Superior temporal gyrus (tissue), 1 donor: ENCODE results near the gene HSPA12A.
"Not testable (repeated sequence)": the region's sequence is repeated elsewhere in the genome, so short reads cannot be mapped to it uniquely, and the experiment has no call there.

Source experiments
- DNase-seq: peaks from one replicate; pipeline ENCODE4 v3.0.0-alpha.2; 2016; ENCODE audit errors: extremely low spot score

The HSPA12A gene

DNA sequence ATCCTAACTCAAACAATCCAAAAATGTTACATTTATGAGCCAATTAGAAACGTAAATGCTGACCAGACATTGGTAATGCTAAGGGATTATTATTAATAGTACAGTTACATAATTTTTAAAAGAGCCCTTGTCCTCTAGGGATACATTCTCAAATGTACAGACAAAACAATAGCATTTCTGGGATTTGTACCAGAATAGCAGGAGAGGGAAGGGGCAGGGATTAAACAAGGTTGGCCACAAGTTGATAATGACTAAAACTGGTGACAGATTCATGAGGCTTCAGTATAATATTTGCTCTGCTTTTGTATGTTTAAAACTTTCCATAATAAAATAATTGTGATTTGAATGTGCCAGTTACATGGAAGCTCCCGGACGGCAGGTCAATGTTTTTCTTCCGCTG is 27.0 kb downstream of the HSPA12A start:
- DNase-seq = no peak

DNA sequence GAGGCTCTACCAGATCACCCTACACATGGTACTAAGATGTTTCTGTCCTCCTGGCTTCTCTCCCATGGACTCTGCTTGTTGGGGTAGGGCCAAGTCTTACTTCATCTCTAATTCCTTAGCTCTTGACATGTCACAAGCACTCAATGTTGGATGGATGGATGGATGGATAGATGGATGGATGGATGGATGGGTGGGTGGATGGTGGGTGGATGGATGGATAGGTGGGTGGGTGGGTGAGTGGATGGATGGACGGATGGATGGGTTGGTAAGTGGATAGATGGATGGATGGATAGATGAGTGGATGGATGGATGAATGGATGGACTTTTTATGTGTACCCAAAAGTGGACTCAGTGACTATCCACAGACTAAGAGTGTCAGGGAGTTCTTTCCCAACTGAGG is 28.5 kb downstream of the HSPA12A start:
- no peak for DNase-seq

DNA sequence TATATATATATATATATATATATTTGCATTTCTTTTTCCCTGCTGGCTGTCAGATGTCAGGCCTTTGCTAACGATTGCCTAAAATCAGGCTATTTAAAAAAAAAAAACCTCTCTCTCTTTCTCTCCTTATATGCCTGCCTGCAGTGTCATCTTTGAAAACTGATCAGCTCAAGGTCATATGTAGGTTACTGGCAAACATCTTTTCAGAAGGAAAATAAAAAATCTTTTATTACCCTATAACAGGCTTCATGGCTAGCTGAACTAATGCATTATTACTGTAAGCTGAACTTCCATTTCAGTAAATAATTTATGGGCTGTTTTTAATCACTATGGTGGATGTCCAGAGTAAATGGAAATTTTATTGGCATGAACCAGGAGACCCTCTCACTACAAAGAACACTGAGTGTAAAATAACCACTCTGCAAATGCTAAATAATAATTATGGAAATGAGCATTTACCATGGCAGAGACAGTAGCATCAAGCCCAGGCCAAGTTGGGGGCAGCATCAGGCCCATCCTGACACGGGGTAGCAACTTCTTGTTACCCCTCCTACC is 29.3 kb downstream of the HSPA12A start:
- DNase-seq = no peak

DNA sequence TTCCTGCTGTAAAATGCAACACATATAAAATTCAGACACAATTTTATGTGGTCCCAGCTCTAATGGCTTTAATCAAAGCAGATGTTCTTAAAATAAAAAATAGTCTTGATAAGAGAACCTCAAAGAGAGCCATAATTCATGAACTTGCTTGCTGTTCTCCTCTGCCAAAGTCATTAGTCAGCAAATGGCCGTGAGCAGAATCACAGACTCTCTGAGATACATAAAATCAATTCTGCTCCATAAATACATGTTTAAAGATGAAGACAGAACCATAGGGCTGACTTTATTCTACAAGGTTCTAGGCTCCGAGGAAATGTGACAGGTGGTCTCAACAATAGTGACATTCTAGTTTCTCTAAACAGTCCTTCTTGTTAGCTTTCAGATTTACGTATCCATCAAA is 29.8 kb downstream of the HSPA12A start:
- DNase-seq = no peak

DNA sequence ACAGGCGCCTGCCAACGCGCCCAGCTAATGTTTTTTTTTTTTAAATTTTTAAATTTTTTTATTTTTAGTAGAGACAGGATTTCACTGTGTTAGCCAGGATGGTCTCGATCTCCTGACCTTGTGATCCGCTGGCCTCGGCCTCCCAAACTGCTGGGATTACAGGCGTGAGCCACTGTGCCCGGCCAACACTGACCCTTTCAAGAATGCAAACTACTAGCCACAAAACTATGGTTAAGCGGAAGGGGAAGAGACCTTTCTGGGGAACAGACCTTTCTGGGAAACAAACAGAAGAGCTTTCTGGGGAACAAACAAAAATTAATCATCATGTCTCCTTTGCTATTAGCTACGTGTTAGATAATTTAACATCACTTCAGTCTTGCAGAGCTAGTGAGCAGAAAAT is 30.6 kb downstream of the HSPA12A start:
- DNase-seq = not testable (repeated sequence)

DNA sequence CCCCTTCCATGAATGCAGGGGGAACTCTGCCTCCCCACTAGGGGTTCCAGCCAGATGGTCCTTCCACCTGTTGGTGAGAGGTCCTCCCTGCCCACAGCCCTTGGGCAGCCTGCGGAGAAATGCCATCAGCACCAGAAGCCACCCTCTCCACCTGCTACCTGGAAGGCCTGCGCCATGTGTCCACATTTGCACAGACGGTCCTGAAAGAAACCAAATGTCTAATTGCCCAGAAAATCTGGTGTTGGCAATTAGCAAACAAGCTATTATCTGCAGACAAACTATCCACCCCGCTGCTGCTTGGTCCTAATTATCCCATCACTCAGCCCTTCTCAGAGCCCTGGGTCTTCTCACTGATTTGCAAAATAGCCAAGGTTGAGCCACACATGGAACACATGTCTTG is 32.3 kb downstream of the HSPA12A start:
- no peak for DNase-seq

DNA sequence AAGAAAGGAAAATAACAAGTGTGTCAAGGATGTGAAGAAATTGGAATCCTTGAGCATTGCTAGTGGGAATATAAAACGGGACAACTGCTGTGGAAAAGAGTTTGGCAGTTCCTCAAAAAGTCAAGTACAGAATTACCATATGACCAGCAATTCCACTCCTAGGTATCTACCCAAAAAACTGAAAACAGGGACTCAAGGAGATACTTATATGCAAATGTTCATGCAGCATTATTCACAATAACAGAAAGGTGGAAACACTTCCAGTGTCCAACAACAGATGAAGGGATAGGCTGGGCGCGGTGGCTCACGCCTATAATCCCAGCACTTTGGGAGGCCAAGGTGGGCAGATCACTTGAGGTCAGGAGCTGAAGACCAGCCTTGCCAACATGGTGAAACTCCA is 33.5 kb downstream of the HSPA12A start:
- DNase-seq = no peak

DNA sequence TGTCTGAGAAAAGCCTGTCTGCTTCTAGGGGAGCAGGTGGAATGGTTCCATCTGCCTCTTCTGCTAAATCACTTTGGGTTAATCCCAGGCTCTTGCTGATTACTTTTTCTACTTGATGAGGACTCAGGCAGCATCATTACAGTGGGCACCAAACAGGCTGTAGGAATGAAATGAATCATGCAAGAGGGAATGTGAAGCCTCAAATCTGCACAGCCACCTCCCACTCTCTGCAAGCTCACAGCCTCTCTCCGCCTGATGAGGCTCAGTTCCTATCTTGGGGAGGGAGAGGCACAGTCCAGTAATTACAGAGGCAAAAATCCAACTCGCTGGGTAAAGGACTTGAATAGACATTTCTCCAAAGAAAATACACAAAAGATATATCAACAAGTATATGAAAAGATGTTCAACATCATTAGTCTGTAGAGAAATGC is 34.0 kb downstream of the HSPA12A start:
- DNase-seq = peak; percentile 66

DNA sequence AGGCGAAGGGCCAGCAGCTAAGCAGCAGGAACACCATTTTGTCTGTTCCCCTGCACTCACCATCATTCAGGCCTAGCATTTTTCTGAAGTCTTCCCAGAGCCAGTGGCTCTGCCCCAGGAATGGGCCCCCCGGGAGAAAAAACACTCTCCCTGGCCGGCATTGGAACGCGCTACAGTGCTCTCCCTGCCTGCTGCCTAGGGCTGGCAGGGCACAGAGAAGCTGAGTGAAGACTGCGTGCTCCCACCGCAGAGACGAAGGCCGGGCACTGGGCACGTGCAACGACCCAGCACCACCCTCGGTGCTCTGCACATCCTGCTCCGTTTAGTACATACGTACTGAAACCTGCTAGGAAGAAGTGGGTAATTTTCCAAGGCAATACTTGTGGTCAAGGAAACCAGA is 34.4 kb downstream of the HSPA12A start:
- DNase-seq = no peak

DNA sequence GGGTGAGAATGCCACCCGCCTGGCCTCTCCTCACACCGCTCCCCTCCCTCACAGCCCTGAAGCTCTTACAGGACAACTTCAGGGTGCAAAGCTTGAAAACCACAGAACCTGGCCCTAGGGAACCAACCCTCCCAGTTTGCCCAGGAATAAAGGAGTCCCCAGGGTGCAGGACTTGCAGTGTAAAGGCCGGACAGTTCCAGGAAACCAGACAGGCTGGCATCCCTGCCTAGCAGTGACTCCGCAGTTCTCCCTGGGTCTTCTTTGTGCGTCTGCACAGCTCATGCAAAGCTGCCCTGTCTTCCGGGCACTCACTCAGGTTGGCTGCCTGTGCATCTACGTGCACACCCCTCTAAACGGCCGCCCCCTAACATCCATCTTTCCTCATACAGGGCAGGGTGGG is 36.1 kb downstream of the HSPA12A start:
- DNase-seq = no peak

DNA sequence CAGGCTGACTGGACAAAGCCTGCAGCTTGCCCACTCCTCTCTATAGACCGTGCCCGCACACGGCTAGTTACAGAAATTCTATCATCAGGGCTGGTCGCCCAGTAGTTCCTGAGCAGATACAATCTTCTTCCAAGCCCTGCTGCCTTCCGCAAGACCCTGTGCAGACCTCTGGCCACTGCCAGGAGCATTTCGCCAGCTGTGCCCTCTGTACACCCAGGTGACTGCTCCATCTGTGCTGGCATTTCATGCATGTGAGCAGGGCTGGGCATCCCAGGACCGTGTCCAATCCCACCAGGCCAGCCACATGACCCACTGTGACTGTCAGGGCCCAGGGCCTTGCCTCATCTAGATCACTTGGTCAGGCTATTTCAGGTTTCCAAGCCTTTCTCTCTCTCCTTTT is 36.9 kb downstream of the HSPA12A start:
- DNase-seq = no peak

DNA sequence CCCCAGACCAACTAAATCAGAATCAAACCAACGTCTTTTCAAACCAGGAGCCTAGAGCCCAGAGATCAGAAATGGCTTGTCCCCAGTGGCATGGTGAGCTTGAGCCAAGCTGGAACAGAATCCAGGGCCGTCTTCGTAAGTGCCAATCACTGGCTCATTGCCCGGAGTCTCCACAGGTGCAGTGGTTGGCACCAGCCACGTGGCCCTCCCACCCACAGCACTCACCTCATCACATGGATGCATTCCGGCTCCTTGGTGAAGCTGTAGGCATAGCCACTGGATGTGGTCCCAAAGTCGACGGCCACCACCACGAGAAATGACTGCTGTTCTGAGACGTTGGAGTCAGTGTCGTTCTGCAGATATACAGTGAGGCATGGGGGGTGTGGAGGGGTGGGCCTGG is 37.4 kb downstream of the HSPA12A start:
- no peak for DNase-seq

DNA sequence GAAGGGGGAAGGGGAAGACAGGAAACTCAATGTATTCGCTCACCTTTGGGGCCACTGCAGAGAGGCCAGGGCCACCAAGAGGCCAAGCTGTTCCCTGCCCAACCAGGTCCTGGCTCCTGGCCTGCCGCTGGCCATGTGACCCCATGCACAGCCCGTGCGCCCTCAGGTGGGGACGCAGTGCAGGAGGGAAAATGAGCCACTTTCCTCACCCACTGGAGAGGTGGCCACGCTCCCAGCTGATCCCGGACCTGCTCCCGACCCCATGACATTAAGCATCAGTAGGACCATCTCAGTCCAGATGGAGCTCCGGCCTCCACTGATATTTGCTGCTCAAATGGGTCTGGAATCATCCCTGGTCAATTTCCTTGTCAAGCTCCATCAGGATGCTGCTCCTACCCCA is 40.2 kb downstream of the HSPA12A start:
- no peak for DNase-seq

DNA sequence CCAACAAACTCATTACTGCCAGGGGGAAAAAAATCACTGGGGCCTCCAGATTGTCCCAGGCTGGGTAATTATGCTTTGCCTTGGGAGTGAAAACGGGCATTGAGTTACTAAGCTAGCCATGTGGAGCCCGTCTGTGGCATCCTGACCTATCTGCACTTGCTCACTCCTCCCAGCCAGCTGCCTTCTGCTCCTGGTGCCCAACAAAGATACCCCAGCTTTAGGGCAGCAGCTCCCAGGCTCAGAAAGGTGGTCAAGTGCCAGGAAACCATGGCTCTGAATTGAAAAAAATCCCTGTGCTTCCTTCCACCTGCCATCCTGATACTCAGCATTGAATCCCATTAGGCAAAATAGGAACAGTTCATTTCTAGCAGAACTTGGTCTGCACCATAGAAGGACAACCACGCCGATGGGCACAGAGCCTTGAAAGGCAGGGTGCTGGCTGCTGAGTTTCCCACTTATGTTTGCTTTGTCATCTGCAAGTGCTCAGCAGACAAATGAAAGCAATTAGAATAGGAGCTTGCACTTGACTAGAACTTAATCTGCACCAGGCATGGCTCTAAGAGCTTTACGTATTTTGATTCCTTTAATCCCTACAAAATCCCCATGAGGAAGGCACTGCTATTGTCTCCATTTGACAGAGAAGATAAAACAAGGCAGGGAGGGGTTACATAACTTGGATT is 42.8 kb downstream of the HSPA12A start:
- no peak for DNase-seq

DNA sequence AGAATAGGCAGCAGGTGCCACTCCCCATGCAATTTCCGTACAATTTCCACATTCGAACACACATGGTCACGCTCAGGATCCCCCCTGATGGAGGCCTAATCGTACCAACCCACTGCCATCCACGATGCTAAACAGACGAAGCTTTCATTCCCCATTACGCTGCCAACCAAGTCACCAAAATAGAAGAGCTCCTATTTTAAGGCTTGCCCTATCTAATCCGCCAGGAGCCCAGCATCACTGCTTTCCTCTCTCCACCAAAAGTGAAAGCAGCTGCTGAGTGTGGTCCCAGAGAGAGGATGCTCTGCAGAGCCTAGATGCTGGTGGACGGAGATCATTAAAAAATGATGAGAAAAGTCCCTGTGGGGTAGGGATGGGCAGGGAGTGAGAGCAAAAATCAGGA is 43.3 kb downstream of the HSPA12A start:
- DNase-seq = peak; percentile 52

DNA sequence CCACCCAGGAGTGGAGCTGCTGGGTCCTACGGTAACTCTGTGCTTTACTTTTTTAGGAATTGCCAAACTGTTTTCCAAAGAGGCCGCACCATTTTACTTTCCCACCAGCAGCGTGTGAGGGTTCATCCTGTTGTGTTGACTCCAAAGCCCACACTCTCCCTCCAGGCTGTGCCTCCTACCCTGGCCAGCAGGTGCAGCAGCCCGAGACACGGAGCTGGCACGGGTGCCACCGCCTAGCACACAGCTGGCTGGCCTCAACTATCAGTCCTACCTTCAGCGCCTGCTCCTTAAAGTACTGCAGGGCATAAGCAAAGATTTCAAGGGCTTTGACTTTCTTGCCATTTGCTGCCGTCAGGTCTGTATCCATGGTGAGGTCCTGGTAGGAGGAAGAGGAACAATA is 44.0 kb downstream of the HSPA12A start:
- DNase-seq = no peak

DNA sequence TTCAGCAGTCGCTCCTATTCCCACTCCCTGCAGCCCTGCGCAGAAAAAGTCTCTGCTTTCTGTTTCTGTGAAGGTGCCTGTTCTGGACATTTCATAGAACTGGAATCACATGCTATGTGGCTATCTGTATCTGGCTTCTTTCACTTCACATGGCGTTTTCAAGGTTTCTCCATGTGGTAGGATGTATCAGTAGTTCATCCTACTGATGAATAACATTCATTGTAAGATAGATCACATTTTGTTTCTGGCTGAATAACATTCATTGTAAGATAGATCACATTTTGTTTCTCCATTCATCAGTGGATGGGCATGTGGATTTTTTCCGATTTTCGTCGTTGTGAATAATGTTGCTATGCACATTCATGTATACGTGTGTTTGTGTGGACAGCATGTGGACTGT is 44.5 kb downstream of the HSPA12A start:
- DNase-seq = no peak

DNA sequence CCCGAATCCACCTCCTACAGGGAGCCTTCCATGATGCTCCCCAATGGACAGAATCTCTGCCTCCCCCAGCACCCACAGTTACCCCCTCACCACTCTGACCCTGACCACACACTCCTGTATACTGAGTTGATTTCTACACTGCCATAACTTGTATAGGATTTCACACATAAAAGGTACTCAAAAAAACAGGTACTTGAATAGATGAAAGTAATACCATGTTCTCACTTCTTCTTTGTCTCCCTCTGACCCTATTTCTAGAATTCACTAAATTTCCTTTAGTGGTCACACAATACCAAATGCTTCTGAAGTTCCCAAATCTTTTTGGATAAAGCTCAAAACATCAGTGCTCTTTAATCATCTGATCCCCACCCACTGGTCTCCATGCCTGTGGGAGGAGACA is 45.4 kb downstream of the HSPA12A start:
- no peak for DNase-seq

DNA sequence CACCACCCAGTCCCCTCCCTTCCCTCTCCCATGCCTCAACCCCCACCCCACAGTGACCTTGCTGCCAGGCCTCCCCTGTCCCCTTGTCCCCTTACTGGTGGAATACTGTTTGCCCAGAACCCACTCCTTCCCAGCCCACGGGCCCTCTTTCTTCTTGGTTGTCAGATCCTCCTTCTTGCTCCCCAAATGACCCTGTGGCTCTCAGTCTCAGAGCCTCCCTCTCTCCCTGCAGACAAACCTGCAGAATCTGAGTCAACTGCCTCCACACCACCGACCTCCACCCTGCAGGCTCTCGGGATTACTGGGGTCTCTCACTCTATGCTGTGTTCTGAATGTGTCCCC is 47.5 kb downstream of the HSPA12A start:
- DNase-seq = no peak

DNA sequence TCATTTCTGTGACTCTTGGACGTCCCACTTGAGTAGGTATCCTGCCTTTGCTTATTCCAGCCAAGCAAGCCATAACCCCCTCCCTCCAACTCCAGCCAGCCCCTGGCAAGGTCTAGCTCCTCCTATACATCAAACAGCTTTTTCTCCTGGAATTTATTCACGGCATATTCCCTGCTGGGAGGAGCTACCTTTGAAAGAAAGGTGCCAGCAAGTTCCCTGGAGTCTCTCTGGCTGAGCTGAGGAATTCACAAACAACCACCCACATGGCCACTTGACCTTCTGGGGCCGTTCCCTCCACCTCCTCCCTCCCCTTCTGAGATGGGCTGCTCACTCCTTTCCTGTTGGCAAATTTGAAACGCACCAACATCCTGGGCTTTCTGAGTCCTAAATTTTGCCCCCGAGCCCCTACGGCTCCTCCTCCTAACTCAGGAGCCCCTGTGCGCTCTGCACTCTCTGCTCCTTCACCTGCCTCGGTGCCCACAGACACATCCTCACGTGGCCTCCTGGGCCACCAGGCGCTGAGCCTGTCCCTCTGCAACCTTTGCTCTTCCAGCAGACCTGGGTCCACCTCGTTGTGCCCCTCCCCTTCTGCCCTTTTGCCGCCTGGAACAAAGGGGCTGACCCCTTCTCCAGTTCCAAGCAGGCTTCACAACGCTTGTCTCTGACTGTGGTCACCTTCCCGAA is 48.0 kb downstream of the HSPA12A start:
- no peak for DNase-seq

DNA sequence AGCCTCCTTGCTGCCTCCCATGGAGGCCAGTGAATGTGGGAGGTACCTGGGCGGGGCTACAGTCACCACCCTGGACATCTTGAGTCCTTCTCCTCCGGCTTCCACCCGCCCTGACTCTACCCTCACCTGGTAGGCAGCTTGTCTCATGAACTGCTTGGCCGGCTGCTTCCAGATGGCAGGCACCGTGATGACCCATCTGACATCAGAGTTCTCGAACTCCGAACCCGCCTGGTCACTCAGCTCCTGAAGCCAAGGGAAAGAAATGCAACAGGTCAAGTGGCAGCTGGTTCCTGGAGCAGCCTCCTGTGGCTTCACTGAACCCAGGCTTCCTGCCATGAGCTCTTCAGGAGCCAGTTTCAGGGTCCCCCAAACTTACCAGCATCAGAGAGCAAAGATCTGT is 50.1 kb downstream of the HSPA12A start:
- no peak for DNase-seq

DNA sequence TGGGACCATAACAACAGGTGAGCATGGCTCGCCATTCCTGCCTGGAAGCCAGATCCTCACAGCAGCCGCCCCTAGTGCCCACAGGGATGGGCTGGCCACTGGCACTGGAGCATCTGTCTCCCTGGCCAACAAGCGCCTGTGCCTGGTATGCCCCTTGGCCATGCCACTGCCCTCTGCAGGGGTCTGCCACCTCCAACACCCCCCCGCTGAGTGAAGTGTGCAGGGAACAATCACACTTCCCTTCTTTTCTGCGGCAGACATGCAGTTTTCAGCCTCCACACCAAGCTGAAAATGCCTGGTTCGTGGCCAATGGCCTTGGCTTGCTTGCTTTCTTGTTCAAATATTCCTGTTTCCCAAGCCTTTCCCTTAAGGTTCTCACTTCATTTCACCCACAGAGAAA is 50.7 kb downstream of the HSPA12A start:
- no peak for DNase-seq
